ENCODE data around the gene GPBP1L1.
"Not testable (repeated sequence)": the region's sequence is repeated elsewhere in the genome, so short reads cannot be mapped to it uniquely, and the experiment has no call there.

GPBP1L1 gene

DNA sequence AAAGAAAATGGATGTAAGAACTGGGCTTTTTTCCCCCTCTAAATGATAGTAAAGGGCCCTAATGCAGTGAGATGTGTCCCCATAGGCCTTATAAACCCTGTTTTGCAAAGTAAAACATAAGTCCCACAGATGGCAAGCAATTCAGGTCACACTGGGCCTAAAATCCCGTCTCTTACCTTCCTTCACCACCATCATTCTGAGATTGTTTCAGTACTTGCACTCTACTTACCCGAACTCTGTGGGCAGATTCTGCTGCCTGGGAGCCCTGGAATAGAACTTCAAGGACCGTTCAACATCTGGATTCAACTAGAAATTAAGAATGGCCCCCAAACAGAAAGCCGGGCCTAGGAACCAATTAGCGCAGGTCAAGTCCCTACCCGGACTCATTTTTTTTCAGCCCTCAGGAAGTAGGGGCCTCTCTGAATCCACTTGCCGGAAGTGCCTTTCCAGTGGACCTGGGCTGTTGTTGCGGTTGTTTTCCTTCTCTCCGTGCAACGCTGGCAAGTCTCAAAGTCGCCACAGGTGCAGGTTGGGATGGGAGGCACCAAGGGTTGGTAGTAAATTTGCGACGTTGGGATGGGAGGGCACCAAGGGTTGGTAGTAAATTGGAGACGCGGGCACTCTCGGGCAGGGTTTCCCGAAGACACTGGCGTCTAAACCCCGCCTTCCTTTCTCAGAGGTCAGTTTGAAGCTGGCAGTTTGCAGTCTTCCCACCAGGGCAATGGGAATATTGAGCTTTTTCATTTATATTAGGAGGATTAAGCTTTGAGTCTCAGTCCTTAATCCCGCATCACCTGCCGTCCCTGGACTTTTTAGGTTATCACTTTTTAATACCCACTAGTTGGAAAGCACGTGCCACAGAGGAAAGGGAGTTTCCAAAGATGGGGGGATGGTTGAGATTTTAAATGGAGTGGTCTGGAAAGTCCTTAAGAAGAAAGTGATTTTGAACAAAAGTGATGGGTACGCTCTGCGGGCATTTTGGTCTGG lies 1.7 kb upstream of the GPBP1L1 start, which contains the start of gene TMEM69:
TMEM69 (plus strand) TSS at position 428 of the 987 bp plus-strand sequence. CDS start 2,888 bp downstream, outside the sequence.
- Histone ChIP-seq H3K4me1 (peaks cover 12% of the 10 kb centered on the region), H3K4me3 (peak within 1 kb of the TSS; percentile 97), H3K36me3 (replicated peaks) (peaks cover 12% of the 10 kb centered on the region), H3K9me3 (no peaks in the 10 kb centered on the region), H3K27me3 (ENCODE audit: low read depth) (no peaks in the 10 kb centered on the region)
- peak; percentile 84 to 85 for DNase-seq (ENCODE audit: low spot score in 2 of 2)
- in situ Hi-C loops (cut with MboI; ENCODE audit: low sequenced_read_pairs) = no loop called here

DNA sequence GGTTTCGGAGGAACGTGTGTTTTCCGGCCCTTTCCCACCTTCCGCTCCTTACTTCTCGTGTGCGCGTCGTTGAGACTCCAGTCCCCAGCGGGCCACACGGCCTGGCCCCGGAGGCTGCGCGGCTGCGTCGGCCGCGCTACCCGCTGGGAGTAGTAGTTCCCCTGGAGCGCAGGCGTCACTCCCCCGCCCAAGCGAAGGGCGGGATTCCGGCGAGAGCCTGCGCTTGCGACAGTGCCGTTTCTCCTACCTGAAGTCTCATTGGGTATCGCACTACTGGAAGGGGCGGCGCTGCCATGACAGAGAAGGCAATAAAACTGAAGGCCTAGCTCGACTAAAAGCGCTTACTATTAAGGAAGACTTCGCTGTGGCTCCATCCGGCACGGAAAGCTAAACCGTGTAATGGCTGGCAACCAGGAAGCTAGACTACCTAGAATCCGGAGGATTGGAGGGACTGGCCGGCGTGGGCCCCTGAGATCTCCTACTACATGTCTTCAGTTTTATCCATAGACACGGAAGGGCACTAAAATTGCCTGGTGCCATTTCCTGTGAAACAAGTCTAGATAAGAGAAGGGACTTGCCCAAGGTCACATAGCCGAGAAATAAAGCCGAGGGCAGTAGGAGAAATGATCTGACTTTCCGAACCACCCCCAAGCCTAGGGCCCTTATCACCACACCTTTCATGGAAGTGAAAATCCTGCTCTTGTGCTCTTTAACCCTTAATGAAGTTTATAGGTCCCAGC lies 851 bp upstream of the GPBP1L1 start:
- peak overlapping the region; percentile 97 for H3K4me3 ChIP-seq
- peaks cover 6% of the 10 kb centered on the region for H3K36me3 ChIP-seq (replicated peaks)
- in situ Hi-C loops (cut with MboI; ENCODE audit: low sequenced_read_pairs) = no loop called here
- no peaks in the 10 kb centered on the region for H3K9me3 ChIP-seq
- H3K27me3 ChIP-seq (ENCODE audit: low read depth) = no peaks in the 10 kb centered on the region
- H3K4me1 ChIP-seq = peaks cover 19% of the 10 kb centered on the region
- DNase-seq (ENCODE audit: low spot score in 2 of 2) = peak; percentile 97 to 99

DNA sequence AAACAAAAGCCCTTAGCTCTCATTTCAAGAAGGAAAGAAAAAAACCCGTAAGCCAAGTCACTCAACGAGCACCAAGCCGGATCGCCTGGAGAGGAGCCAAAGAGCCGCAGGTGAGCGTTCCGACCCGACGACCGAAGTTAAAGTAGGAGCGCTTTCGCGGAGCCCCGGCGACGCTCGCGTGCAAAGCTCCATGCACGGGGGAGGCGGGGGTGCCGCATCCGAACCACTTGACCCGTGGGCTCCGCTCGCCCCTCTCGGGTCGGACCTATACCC lies 382 bp downstream of the GPBP1L1 start:
- peaks cover 8% of the 10 kb centered on the region; the same call in 1 of the 2 replicates for H3K36me3 ChIP-seq (replicated peaks)
- DNase-seq (ENCODE audit: low spot score in 2 of 2) = peak; percentile 27 to 65
- no peaks in the 10 kb centered on the region for H3K27me3 ChIP-seq (ENCODE audit: low read depth)
- no peaks in the 10 kb centered on the region for H3K9me3 ChIP-seq
- H3K4me3 ChIP-seq = peak overlapping the region; percentile 97
- in situ Hi-C loops (cut with MboI; ENCODE audit: low sequenced_read_pairs) = no loop called here
- H3K4me1 ChIP-seq = peaks cover 27% of the 10 kb centered on the region

DNA sequence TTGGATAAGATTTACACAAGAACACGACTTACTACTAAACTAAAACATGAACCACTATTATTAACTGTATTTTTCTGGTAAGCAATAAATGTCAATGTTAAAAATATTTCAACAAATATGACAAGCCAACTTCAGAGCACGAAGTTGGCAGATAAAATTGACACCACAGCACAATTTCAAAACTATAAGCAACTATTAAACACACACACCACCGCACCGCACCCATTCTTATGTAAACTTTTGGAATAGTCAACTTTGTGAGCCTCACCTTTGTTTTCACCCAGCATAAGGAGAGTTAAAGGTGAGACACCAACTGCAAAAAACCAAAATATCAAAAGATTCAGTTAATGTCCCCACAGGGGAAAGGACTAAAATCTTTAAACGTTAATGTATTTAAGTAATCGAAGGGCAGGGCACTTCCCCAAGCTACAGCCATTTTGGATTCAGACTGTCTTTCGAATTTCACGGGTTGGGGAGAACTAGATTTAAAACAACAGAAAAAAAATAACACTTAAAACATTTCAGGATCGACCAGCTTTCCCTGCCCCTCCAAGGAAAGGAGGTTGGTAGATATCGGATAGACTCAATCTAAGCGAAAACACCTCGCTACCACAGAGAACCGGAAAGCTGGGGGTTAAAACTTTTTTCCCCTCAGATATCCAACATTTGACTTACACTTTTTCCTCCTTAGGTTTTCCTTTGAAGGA lies 872 bp downstream of the GPBP1L1 start:
- no peaks in the 10 kb centered on the region for H3K9me3 ChIP-seq
- H3K4me1 ChIP-seq = peaks cover 29% of the 10 kb centered on the region
- peaks cover 8% of the 10 kb centered on the region; the same call in 1 of the 2 replicates for H3K36me3 ChIP-seq (replicated peaks)
- peak overlapping the region; percentile 97 for H3K4me3 ChIP-seq
- H3K27me3 ChIP-seq (ENCODE audit: low read depth) = no peaks in the 10 kb centered on the region
- peak in 1 of 2 experiments; percentile 21 for DNase-seq (ENCODE audit: low spot score in 2 of 2)
- in situ Hi-C loops (cut with MboI; ENCODE audit: low sequenced_read_pairs) = no loop called here

DNA sequence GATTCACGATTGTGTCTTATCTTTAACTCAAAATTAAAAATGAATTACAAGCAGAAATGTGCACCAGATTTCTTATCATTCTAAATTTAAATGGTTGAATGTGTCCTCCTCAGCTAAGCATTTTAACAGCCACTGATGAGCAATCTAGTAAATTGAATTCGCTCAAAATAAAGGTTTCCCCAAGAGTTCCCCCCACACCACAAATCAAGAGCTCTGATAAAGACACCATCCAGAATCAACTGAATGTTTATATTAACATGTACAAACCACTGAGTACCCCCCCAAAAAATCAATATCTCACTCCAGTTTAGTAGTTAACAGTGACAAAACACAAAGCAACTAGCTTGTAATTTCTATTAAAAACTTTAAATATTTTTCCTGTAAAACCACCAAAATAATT lies 1.9 kb downstream of the GPBP1L1 start:
- H3K4me3 ChIP-seq = peak overlapping the region; percentile 97
- DNase-seq (ENCODE audit: low spot score in 2 of 2) = no peak
- H3K27me3 ChIP-seq (ENCODE audit: low read depth) = no peaks in the 10 kb centered on the region
- in situ Hi-C loops (cut with MboI; ENCODE audit: low sequenced_read_pairs) = no loop called here
- H3K4me1 ChIP-seq = peaks cover 32% of the 10 kb centered on the region
- no peaks in the 10 kb centered on the region for H3K9me3 ChIP-seq
- H3K36me3 ChIP-seq (replicated peaks) = peaks cover 8% of the 10 kb centered on the region; the same call in 1 of the 2 replicates

DNA sequence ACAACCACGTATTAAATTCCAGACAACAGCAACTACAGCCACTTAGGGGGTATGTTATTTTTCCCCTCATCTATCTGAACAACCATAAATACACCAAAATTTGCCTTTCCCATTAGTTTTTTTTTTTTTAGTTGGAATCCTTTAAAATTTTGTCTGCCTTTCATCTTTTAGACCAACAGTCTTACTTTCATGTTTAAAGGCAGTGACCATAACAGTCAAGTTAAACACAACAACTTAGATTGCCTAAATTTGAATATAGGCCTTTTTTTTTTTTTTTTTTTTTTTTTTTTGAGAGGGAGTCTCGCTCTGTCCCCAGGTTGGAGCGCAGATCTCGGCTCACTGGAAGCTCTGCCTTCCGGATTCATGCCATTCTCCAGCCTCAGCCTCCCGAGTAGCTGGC lies 3.4 kb downstream of the GPBP1L1 start:
- DNase-seq (ENCODE audit: low spot score in 2 of 2) = no peak
- Histone ChIP-seq H3K4me3 (no peak overlapping the region), H3K27me3 (ENCODE audit: low read depth) (no peaks in the 10 kb centered on the region), H3K36me3 (replicated peaks) (peaks cover 8% of the 10 kb centered on the region; the same call in 1 of the 2 replicates), H3K9me3 (no peaks in the 10 kb centered on the region), H3K4me1 (peaks cover 47% of the 10 kb centered on the region)
- in situ Hi-C loops (cut with MboI; ENCODE audit: low sequenced_read_pairs) = no loop called here

DNA sequence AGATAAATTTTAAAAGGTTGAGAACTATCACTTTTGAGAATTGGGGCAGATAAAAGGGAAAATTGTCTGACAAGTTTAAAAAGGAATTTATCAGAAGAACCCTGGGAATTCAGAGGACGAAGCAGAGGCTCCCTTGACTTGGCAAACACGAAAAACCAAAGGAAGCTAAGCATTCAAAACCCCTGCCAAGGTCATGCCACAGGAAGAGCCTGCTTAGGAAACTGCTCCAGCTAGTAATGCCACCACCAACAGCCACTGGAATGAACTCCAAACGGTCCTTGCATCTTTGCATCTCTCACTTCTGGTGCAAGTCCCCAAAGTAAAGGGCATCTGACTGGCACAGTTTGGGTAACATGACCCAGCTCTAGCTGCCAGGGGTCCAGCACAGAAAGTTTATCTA lies 7.2 kb downstream of the GPBP1L1 start:
- in situ Hi-C loops (cut with MboI; ENCODE audit: low sequenced_read_pairs) = no loop called here
- DNase-seq (ENCODE audit: low spot score in 2 of 2) = no peak
- Histone ChIP-seq H3K36me3 (replicated peaks) (peaks cover 4% of the 10 kb centered on the region), H3K4me1 (peaks cover 42% of the 10 kb centered on the region), H3K4me3 (no peak overlapping the region), H3K27me3 (ENCODE audit: low read depth) (no peaks in the 10 kb centered on the region), H3K9me3 (no peaks in the 10 kb centered on the region)

DNA sequence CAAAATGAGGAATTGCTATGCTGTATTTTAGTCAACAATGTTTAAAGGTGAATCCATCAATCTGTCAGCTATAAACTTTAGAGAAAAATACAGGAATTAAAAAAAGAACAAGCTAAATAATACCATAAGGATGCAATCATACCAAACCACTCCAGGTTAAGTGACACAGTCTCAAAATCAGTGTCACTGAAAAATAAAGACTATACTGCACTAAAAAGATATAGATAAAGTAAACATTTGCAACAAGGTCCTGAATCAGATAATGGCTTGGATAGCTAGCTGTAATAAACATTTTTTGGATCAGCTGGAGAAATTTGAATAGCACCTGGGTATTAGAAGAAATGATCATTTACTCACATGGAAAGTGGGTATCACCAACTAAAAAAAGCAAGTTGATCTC lies 7.8 kb downstream of the GPBP1L1 start:
- Histone ChIP-seq H3K4me3 (no peak overlapping the region), H3K4me1 (peaks cover 44% of the 10 kb centered on the region), H3K36me3 (replicated peaks) (peaks cover 4% of the 10 kb centered on the region), H3K9me3 (no peaks in the 10 kb centered on the region), H3K27me3 (ENCODE audit: low read depth) (no peaks in the 10 kb centered on the region)
- in situ Hi-C loops (cut with MboI; ENCODE audit: low sequenced_read_pairs) = no loop called here
- peak in 1 of 2 experiments; percentile 26 for DNase-seq (ENCODE audit: low spot score in 2 of 2)

DNA sequence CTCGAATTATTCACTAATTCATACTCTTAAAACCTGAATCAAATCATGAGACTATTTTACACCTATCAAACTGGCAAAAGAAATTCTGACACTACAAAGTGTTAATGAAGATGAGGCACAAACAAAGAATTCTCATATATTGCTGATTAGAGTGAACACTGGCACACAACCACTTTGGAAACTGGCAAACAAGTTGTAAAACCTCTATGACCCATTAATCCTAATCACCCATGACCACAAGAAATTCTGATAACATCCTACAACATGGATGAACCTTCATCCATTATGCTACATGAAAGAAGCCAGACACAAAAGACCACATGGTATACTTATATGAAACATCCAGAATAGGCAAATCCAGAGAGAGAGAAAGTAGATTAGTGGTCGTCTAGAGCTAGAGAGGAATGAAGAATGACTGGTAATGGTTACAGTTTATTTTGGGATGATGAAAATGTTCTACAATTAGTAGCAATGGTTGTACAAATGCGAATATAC lies 8.5 kb downstream of the GPBP1L1 start:
- in situ Hi-C loops (cut with MboI; ENCODE audit: low sequenced_read_pairs) = no loop called here
- H3K36me3 ChIP-seq (replicated peaks) = peaks cover 4% of the 10 kb centered on the region
- H3K4me1 ChIP-seq = peaks cover 44% of the 10 kb centered on the region
- H3K4me3 ChIP-seq = no peak overlapping the region
- H3K27me3 ChIP-seq (ENCODE audit: low read depth) = no peaks in the 10 kb centered on the region
- no peaks in the 10 kb centered on the region for H3K9me3 ChIP-seq
- peak in 1 of 2 experiments; percentile 3 for DNase-seq (ENCODE audit: low spot score in 2 of 2)

DNA sequence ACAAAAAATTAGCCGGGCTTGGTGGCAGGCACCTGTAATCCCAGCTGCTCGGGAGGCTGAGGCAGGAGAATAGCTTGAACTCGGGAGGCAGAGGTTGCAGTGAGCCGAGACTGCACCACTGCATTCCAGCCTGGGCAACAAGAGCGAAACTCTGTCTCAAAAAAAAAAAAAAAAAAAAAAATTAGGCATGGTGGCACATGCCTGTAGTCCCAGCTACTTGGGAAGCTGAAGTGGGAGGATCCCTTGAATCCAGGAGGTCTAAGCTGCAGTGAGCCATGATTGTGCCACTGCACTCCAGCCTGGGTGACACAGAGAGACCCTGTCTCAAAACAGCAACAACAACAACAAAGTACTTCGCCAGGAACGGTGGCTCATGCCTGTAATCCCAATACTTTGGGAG lies 9.8 kb downstream of the GPBP1L1 start:
- in situ Hi-C loops (cut with MboI; ENCODE audit: low sequenced_read_pairs); DNase-seq (ENCODE audit: low spot score in 2 of 2); H3K9me3 ChIP-seq; H3K4me3 ChIP-seq; H3K36me3 ChIP-seq (replicated peaks); H3K27me3 ChIP-seq (ENCODE audit: low read depth): not testable (repeated sequence)
- peaks cover 35% of the 10 kb centered on the region for H3K4me1 ChIP-seq

DNA sequence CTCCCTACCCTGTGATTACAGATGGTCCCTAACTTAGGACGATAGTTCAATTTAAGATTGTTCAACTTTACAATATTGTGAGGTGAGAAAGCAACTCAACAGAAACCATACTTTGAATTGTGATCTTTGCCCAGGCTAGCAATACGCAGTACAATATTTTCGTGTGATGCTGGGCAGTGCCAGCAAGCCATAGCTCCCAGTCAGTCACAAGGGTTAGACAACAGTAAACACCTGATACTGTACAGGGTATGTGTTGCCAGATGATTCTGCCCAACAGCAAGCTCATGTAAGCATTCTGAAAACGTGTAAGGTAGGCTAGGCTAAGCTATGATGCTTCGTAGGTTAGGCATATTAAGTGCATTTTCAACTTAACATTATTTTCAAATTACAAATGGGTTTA lies 11.9 kb downstream of the GPBP1L1 start:
- Histone ChIP-seq H3K4me1 (peaks cover 25% of the 10 kb centered on the region), H3K36me3 (replicated peaks) (no peaks in the 10 kb centered on the region; the same call in 1 of the 2 replicates), H3K27me3 (ENCODE audit: low read depth) (no peaks in the 10 kb centered on the region), H3K4me3 (no peak overlapping the region), H3K9me3 (no peaks in the 10 kb centered on the region)
- in situ Hi-C loops (cut with MboI; ENCODE audit: low sequenced_read_pairs) = loop anchor here (25.0 kb wide), 1 partner anchor 213 kb away; no protein-coding TSS in a partner anchor
- no peak for DNase-seq (ENCODE audit: low spot score in 2 of 2)

DNA sequence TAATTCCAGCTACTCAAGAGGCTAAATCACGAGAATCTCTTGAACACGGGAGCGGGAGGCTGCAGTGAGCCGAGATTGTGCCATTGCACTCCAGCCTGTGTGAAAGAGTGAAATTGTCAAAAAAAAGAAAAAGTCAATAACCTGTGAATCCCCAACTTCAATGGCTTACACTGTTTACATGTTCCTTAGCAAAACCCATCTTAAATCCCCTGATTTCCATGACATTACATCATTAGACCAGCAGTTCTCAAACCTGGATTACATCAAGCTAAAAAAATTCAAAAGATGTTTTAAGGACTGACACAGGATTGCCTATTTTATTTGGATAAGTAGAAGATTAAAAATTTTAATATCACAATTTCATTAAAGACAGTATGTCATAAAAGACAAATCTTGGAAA lies 12.4 kb downstream of the GPBP1L1 start:
- H3K27me3 ChIP-seq (ENCODE audit: low read depth) = no peaks in the 10 kb centered on the region
- no peak for DNase-seq (ENCODE audit: low spot score in 2 of 2)

More for the DNA sequence above, 12.4 kb downstream of the GPBP1L1 start:
- H3K4me1 ChIP-seq = peaks cover 20% of the 10 kb centered on the region
- H3K36me3 ChIP-seq (replicated peaks) = no peaks in the 10 kb centered on the region; the same call in 1 of the 2 replicates
- in situ Hi-C loops (cut with MboI; ENCODE audit: low sequenced_read_pairs) = loop anchor here (25.0 kb wide), 1 partner anchor 213 kb away; no protein-coding TSS in a partner anchor
- no peaks in the 10 kb centered on the region for H3K9me3 ChIP-seq
- no peak overlapping the region for H3K4me3 ChIP-seq

Measured in HAP-1 (cell line).